Body of pancreas (tissue), 4 donors: ENCODE measurements around the gene SETD7.

Experiments
- CTCF ChIP-seq, 7 experiments: fragments of 450-650 bp in 4 of 7; fragments of 200-600 bp in 3 of 7; sonication (generic) in 3 of 7; IDR thresholded peaks; one replicate each; pipeline ENCODE4 v1.5.1; 2016 to 2019; ENCODE audit warnings: antibody characterized with exemption in 7 of 7
- POLR2A ChIP-seq, 3 donors: fragments of 450-650 bp; IDR thresholded peaks; one replicate each; pipeline ENCODE4 v1.6.1; 2016; ENCODE audit warnings: antibody characterized with exemption in 3 of 3, mild to moderate bottlenecking in 2 of 3

- TF ChIP-seq CTCF (IDR thresholded peaks at IDR 0.05) = no peak
- no peak for TF ChIP-seq POLR2A (IDR thresholded peaks at IDR 0.05)
Observed at GRCh38 chr4:139584784-139585183, 28.8 kb upstream of the SETD7 start.
